ENCODE measurements around the gene PIK3R5.

- TF ChIP-seq EZH2 (IDR thresholded peaks at IDR 0.05; ENCODE audit: borderline replicate concordance, low read length), result no peak
- no peak for TF ChIP-seq CTCF (conservative IDR thresholded peaks at IDR 0.05 in 1 of 2, IDR thresholded peaks at IDR 0.05 in 1 of 2; ENCODE audit: extremely low read depth in 1 of 2, insufficient read depth in 1 of 2, low read depth in 1 of 2, low read length in 2 of 2)
These were observed 127.9 kb downstream of the PIK3R5 start for GRCh38 chr17:8837563-8838075.

Measured in mammary epithelial cell (primary cell).